ENCODE measurements around the gene PRIM1. TPM values are rescaled to one million over a fixed set of nuclear protein-coding genes. Genes with fewer than 3 reads are reported as not detected.

The PRIM1 gene
- total and polyA plus RNA-seq, 2 of the 13 experiments (the other 11 are each of a cell fraction or from before 2014, with no cell fraction given), result 30.0 to 47.3 TPM

GRCh38 chr12:56751712-56752598 lies at the start of gene PRIM1 (continued):
- TF ChIP-seq FOXP1 (IDR thresholded peaks at IDR 0.05) (no peak), FOXP1 (CRISPR knock-in tag; IDR thresholded peaks at IDR 0.05) (no peak), ZBTB25 (CRISPR knock-in tag; IDR thresholded peaks at IDR 0.05) (no peak), FOXO4 (CRISPR knock-in tag; conservative IDR thresholded peaks at IDR 0.05) (no peak), ZNF850 (CRISPR knock-in tag; conservative IDR thresholded peaks at IDR 0.05) (no peak), ZFP1 (CRISPR knock-in tag; IDR thresholded peaks at IDR 0.05) (no peak), ZNF276 (CRISPR knock-in tag; IDR thresholded peaks at IDR 0.05; ENCODE audit: low read depth) (no peak; the same call in 1 of the 2 replicates), TP53 (CRISPR knock-in tag; conservative IDR thresholded peaks at IDR 0.05) (no peak), THAP7 (CRISPR knock-in tag; IDR thresholded peaks at IDR 0.05) (no peak), MXI1 (IDR thresholded peaks at IDR 0.05; ENCODE audit: borderline replicate concordance, low read depth, low read length) (peak; percentile 69; the same call in 1 of the 3 replicates), MTA3 (CRISPR knock-in tag; IDR thresholded peaks at IDR 0.05) (no peak), ZFP37 (CRISPR knock-in tag; IDR thresholded peaks at IDR 0.05; ENCODE audit: borderline replicate concordance) (no peak), AHR (CRISPR knock-in tag; IDR thresholded peaks at IDR 0.05) (peak; percentile 48; the same call in 1 of the 2 replicates), ZNF441 (CRISPR knock-in tag; IDR thresholded peaks at IDR 0.05; ENCODE audit: borderline replicate concordance) (peak; percentile 47; the same call in 1 of the 2 replicates), AKAP8 (CRISPR knock-in tag; IDR thresholded peaks at IDR 0.05) (no peak), ZSCAN30 (CRISPR knock-in tag; IDR thresholded peaks at IDR 0.05) (no peak), RFXANK (CRISPR knock-in tag; IDR thresholded peaks at IDR 0.05) (no peak), THYN1 (CRISPR knock-in tag; IDR thresholded peaks at IDR 0.05; ENCODE audit: borderline replicate concordance, low read depth) (no peak), PBX3 (CRISPR knock-in tag; IDR thresholded peaks at IDR 0.05; ENCODE audit: borderline replicate concordance) (no peak), ZNF414 (CRISPR knock-in tag; IDR thresholded peaks at IDR 0.05) (0 out of 2 replicates have a peak, but pooled peaks have one; percentile 52), ZNF781 (CRISPR knock-in tag; IDR thresholded peaks at IDR 0.05; ENCODE audit: borderline replicate concordance, not compliant biosample characterization) (no peak), ZC3H4 (CRISPR knock-in tag; IDR thresholded peaks at IDR 0.05; ENCODE audit: borderline replicate concordance) (no peak), ZNF607 (CRISPR knock-in tag; IDR thresholded peaks at IDR 0.05; ENCODE audit: borderline replicate concordance) (peak; percentile 45; the same call in 1 of the 2 replicates), HMGA1 (CRISPR knock-in tag; conservative IDR thresholded peaks at IDR 0.05) (no peak)
